NCI-H460 (cell line): ENCODE data around the gene POU4F1. TPM values are rescaled to one million over a fixed set of nuclear protein-coding genes. Genes with fewer than 3 reads are reported as not detected.

Experiments
- DNase-seq: peaks from one replicate; pipeline ENCODE4 v3.0.0-alpha.2; 2016; ENCODE audit warnings: low read depth; ENCODE audit errors: extremely low read depth
- total RNA-seq: library from RNA; depleted of rRNA; stranded (reverse); fragments of >200 nt; shearing (Covaris generic); gene quantifications from 2 replicates; pipeline ENCODE4 v1.2.3, GENCODE V29; 2014; rRNA removed

Gene POU4F1
- total RNA-seq, 1 experiment from 2014 or later = 2.2 TPM

DNA sequence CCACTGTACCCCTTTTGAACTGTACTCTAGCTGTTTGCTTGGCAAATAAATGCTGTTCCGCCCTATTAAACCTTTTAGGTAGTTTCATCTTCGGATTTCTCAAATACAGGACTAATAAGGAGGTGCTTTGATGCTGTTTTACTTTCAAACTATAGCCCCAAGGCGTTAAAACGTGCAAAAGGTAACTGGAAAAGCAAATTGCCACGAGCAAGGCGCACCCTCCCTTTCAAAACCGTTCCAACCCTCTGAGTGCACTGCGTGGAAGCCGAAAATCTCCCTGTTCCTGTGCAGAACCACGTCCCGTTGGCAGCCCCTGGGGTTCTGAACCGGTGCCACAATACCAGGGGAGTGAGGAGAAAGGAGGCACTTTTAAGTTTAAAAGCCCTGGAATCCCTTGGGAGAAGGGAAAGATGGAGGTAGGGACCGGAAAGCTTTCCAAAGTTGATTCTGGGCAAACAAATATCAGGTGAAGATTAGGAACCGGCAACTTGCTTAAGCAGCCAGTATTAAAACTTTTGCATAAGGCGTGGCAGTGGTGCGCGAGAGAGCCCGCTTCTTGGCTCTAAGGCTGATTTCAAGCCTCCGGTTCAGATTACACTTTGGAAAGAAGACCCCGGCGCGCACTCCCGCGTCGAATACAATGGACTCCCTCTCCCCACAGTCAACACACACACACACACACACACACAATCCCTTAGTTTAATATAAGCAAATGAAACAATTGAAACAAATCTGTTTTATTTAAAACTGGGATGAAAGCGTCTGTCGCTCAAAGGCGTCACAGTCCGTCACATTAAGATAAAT lies 9.5 kb downstream of the POU4F1 start:
- no peak for DNase-seq

DNA sequence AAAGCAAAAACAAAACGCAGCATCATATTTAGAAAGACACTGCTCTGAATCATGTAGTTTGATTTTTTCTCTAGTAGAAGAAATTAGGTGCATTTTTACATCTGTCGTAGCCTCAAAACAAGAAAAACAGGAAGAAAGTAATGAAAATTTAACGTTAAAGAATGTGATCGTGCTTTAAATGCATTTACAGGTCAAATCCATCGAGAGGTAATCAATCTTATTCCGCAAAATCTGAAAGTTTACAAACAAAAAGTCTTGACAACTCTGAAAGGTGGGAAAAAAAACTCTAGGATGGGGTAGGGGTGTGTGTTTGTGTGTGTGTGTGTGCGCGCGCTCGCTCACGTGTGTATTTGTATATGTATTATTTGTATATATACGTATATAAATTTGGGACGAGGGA lies 10.2 kb downstream of the POU4F1 start:
- DNase-seq = no peak

DNA sequence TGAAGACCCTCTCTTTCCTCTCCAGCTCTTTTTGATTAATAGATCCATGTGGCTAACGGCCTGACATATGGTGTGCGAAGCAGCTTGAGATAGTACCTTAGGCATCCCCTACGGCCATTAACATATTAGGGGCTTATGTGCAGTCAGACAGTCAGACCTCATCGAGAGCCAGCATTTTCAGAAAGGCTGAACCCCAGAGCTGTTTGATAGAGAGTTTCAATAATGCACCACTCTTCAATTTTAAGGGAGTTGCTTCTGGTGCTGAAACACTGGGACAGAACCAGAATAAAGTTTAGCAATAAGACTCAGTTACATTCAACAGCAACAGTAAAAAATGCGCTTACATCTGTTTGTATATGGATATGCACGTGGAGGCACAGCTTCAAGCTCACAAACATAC lies 10.8 kb downstream of the POU4F1 start:
- DNase-seq = no peak

DNA sequence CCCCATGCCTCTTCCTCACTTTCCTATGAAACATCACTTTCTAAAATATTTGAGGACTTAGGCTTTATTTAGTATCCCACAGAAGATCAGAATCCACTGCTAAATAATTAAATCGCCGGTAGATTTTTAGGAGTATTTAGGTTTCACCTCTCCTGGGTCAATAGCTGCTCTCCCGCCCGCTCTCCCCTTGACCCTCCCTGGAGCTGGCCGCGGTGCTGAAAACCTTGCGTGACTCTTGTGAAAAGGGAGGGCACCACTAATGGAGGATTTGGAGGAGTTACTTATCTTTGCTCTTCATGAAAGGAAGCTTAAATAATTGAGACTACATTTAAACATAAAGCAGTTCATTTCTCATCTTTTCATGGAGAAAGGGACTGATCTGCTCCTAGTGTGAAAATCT lies 14.1 kb downstream of the POU4F1 start:
- DNase-seq = peak; percentile 27

DNA sequence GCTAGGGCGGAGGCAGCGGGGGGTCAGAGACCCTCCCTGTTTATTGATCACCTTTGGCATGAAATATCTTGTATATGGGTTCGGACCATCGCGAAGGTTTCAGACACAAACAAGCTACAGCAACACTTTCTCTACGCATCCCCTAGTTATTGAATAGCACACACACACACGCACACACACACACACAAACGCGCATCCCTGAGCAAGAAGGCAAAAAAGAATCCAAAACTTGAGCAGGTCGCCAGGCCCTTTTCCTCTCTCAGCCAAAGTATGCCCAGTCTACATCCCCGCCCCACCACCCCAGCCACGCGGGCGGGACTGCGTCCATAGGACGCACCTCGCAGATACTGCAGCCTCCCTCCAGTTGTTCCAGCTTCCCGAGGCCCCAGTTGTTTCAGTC lies 16.0 kb downstream of the POU4F1 start:
- no peak for DNase-seq

DNA sequence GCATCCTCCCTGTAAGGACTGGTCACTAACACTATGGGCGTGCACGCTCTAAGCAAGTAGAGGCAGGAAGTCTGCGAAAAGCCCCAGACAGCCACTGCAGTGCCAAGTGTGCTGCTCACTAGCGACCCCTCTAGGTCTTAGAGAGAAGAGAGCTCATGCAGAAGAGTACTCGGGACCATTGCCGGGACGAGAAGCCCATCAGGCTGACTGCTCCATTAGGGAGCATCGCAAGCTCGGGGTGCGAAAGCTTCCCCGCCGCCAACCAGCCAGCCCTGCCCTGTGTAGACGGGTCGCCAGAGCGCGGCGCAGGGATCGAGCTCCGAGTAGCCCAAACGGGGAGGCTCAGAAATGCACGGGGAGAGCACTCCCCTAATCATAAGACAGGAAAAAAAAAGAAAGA lies 16.6 kb downstream of the POU4F1 start:
- no peak for DNase-seq

DNA sequence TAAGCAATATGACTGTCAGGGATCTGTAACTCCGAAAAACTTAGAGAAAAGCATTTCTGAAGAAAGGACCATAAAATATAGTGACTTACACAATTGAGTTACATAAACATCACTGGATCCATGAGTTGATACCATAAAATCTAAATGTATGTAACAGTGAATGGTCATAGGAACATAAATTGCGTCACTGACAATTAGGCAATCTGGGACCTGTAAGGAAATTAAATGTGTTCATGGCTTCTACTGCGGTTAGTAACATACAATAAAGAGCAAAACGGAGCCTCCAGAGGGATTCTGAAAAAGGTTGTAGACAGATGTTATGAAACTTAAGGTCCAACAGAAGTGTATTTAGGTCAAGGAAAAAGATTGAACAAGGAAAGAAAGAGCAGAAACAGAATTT lies 27.1 kb downstream of the POU4F1 start:
- DNase-seq = no peak

GRCh38 chr13:78572459-78572858 lies 30.9 kb downstream of the POU4F1 start:
- no peak for DNase-seq

DNA sequence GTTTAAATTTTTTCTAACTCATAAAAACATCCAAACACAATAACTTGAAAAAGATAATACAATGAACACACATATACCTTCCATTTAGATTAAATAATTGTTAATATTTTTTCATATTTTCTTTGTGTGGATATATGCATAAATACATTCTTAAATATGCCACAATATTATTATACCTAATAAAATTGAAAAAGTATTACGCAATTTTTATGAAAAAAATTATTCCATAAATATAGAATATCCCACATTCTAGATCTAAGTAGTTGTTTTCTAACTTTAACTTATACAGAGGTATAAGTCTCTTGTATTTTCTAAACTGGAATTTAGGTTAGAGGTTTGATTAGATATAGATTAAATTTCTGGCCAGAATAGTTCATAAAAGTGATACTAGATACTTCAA lies 34.3 kb downstream of the POU4F1 start:
- no peak for DNase-seq

- DNase-seq = no peak
Observed at GRCh38 chr13:78566631-78567030, 36.7 kb downstream of the POU4F1 start.

DNA sequence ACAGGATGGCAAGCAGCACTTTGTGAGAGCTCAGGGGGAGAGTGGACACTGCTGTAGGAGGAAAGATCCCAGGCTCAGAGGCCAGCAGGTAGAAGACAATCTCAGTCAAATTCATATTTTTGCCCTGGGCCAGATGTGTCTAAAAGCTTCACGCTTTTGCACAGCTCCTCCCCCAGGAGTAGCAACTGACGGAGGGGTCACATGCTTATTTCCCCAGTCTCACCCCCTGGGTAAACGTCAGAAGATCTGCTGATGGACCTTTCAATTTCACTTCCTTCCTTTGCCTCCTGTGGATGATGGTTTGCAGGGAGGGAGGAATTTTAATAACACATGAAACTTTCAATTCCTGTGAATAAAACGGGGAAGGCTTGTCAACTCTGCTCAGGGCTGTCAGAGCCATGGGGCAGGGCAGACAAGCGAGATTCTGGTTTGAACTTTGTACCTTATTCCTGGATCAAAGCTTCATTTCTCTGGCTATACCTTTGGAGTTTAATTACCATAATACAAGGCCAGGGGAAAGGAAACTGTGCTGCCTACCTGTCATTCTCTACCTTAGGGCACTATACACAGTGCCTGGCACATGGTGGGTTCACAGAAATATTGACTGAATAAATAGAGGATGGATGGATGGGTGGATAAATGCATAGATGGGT lies 41.0 kb downstream of the POU4F1 start:
- DNase-seq = no peak

Other genes with a start within 250 kb of the POU4F1 start
- 11.1 and 11.8 TPM in 2 replicates for gene OBI1, start 55.6 kb upstream of the POU4F1 start, total RNA-seq